GM12891 (cell line): ENCODE measurements around the gene TMEM131.

Experiments used
- DNase-seq: peaks from one replicate; pipeline ENCODE4 v3.0.0; 2011; ENCODE audit warnings: low spot score; ENCODE audit not compliant: insufficient read length
- FAIRE-seq: peaks from 2 replicates; lab custom pipeline; 2011; peaks lifted over from hg19 to GRCh38; lab: Jason Lieb, UNC
- PAX5 ChIP-seq: IDR thresholded peaks from 2 replicates; pipeline ENCODE4 v1.6.1; 2011; ENCODE audit warnings: low read length, moderate library complexity, mild to moderate bottlenecking; ENCODE audit not compliant: insufficient read depth, severe bottlenecking
- POLR2A ChIP-seq: IDR thresholded peaks from 2 replicates; pipeline ENCODE4 v1.6.1; 2011; ENCODE audit warnings: low read depth, low read length, control low read depth
- POLR2AphosphoS5 ChIP-seq: IDR thresholded peaks from 2 replicates; pipeline ENCODE4 v1.6.1; 2011; ENCODE audit warnings: low read depth, low read length, control low read depth
- POU2F2 ChIP-seq: IDR thresholded peaks from 2 replicates; pipeline ENCODE4 v1.6.1; 2011; ENCODE audit warnings: low read depth, mild to moderate bottlenecking, control low read depth, low read length, moderate library complexity
- SPI1 ChIP-seq: IDR thresholded peaks from 2 replicates; pipeline ENCODE4 v1.6.1; 2011; ENCODE audit warnings: low read depth, low read length, control low read depth
- TAF1 ChIP-seq: IDR thresholded peaks from 2 replicates; pipeline ENCODE4 v1.6.1; 2011; ENCODE audit warnings: low read depth, low read length, control low read depth

The TMEM131 gene

DNA sequence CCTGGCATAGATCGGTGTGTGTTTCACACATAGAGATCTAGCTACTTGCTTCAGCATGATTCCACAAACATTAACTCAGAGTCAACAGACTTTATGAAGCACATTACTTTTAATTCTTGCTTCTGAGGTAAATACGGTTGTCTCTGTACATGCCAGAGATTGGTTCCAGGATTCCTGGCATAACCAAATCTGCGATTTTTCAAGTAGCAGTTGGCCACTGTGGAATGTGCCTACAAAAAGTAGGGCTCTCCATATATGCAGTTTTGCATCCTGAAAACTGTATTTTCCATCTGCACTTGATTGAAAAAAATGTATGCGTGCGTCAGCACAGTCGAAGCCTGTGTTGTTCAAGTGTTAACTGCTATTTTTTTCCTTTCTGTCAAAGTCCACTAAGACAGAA, 197.3 kb downstream of the TMEM131 start:
- FAIRE-seq (no peak), DNase-seq (no peak)
- TF ChIP-seq SPI1 (no peak), POLR2AphosphoS5 (no peak), PAX5 (no peak), TAF1 (no peak), POU2F2 (no peak), POLR2A (no peak)

DNA sequence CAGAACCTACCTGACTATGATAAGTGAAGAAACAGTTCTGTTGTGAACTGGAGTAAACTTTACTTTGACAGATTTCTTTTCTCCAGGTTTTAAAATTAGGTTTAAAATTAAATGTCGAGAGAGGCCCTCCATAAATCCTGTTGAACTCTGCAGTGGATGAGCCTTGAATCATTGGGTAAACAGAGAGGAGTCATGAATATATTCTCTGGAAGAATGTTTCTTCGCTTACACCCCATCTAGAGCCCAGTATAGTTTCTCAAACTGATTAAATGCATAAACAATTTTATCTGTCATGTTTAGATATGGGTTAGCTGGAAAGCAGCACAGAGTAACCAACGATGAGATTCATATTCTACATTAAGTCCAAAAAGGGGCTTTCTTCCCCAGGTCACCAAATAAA, 198.4 kb downstream of the TMEM131 start:
- no peak for FAIRE-seq
- TF ChIP-seq TAF1, result no peak
- TF ChIP-seq PAX5, result no peak
- DNase-seq, result no peak

DNA sequence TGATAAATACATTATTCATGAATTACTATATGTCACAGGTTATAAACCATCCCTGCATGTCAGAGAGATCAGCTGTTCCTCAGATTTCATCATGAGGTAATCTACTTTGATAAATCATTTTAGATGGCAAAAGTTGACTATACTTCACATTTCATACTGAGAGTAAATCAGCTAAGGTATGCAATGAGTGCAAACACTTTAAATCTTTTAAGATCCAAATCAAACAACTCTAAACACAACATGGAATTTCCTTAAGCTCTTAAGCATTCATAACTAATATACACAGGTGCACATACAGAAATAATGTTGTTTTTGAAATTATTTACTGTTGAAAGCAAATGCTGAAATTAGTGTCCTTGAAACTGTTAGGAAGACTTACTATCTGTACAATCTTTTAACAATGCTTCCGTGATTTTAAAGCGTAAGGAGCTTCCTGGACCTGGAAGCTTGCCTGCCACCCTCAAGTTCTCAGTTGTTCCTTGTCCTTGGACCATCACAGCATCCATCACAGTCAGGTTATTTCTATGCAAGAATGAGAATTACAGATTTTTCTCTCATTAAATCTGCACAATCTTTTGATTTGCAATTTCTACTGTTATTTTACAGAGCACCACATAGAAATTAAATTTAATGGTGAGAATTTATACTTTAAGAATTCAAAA, 199.2 kb downstream of the TMEM131 start:
- FAIRE-seq (no peak), DNase-seq (no peak)
- TF ChIP-seq PAX5 (no peak), POU2F2 (no peak), POLR2A (no peak), TAF1 (no peak), SPI1 (no peak), POLR2AphosphoS5 (no peak)

DNA sequence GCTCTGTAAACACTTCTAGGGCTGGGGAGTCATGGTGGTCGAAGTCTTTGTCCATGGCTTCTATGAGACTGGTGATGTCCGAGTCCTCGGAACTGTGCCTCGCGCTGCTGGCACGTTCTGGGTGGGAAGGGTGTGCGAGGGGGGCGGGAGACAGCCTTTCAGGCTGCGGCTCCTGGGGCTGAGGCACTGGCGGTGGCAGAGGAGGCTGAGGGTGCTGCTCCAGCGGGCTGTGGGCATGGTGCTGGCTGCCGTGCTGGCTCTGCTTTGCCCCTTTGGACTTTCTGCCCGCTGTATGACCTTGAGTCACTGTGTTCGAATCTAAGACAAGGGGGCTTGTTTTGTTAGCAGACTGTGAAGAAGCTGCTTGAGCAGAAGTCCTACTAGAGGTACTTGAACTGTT, 203.3 kb downstream of the TMEM131 start:
- DNase-seq (no peak), FAIRE-seq (no peak)
- TF ChIP-seq POU2F2 (no peak), PAX5 (no peak), POLR2AphosphoS5 (no peak), TAF1 (no peak), SPI1 (no peak), POLR2A (no peak)

DNA sequence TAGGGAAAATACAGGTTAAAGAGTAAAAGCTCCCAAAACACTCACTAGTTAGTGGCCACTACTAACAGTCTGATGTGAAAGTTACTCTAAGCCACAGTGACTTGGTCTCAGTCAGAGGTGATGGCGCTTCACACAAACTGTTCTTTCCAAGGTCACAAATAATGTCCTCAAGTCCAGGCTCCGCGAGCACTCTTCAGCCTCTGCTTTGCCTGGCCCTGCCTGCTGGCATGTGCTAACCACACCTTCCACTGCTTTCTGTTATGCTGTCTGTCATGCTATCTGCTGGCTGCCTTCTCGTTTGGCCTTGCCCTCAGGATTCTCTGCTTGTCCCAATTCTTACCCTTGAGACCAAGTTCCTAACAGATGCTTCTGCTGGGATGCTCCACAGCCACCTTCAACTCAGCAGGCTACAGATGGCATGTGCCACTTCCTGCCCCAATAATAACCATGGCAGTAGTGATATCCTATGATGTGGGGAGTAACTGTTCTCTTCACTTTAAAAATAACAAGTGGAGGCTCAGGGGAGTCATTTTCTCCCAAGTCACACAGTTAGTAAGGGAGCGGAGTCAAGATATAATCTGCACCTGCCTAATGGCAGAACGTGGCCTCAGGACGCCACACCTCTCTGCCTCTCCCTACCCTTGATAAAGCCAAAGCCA, 206.6 kb downstream of the TMEM131 start:
- TF ChIP-seq TAF1 (no peak), SPI1 (no peak), POU2F2 (no peak), POLR2AphosphoS5 (no peak)
- DNase-seq (no peak), FAIRE-seq (no peak)

DNA sequence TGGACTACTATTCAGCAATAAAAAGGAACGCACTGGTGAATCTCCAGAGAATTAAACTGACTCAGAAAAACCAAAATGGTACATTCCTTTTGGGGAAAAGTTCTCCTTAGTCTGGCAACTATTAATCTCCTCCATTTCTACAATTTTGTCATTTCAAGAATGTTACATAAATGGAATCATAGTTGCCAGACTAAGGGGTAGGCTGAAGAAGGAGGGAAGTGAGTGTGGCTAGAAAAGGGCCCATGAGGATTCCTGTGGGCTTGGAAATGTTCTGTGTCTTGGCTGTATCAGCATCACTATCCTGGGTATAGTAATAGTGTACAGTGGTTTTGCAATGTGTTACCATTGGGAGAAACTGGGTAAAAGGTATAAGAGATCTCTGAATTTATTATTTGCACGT, 209.9 kb downstream of the TMEM131 start:
- TF ChIP-seq PAX5, result no peak
- TF ChIP-seq SPI1, result no peak
- no peak for TF ChIP-seq POLR2AphosphoS5
- TF ChIP-seq TAF1, result no peak
- TF ChIP-seq POU2F2, result no peak
- no peak for TF ChIP-seq POLR2A
- DNase-seq, result no peak
- FAIRE-seq, result no peak

DNA sequence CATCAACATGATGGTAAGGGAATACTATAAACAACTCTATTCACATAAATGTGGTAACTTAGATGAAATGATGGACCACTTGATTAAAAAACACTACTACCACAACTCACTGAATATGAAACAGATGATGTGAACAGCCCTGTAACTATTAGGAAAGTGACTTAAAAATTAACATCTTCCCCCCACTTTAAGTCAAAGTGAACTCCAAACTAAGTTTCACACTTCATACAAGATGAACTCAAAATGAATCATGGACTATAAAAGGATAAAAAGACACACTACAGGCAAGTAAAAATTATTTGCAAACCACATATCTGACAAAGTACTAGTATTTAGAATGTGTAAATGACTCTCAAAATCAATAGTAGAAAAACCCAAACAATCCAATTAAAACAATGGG, 210.8 kb downstream of the TMEM131 start:
- TF ChIP-seq PAX5 (no peak), POLR2A (no peak), TAF1 (no peak), POU2F2 (no peak), POLR2AphosphoS5 (no peak)
- FAIRE-seq (no peak), DNase-seq (no peak)

DNA sequence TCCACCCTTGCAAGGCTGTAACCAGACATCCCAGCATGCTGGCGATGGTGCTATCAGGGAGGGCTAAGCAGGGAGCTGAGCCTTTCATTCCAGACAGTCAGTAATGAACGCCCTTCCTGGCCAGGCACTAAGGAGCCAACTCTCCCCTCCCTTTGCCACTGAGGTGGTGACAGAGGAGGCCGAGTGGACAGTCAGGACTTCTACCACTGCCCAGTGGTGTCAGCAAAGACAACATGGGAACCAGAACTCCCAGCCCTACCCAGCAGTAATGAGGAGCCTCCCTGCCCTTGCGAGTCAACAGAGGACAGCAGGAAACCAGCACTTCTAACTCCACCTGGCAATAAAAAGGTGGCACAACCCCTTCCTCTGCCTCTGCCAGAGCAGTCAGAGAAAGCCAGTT, 213.8 kb downstream of the TMEM131 start:
- TF ChIP-seq POLR2A (no peak), POLR2AphosphoS5 (no peak), TAF1 (no peak), POU2F2 (no peak), PAX5 (no peak), SPI1 (no peak)
- FAIRE-seq (no peak), DNase-seq (no peak)

DNA sequence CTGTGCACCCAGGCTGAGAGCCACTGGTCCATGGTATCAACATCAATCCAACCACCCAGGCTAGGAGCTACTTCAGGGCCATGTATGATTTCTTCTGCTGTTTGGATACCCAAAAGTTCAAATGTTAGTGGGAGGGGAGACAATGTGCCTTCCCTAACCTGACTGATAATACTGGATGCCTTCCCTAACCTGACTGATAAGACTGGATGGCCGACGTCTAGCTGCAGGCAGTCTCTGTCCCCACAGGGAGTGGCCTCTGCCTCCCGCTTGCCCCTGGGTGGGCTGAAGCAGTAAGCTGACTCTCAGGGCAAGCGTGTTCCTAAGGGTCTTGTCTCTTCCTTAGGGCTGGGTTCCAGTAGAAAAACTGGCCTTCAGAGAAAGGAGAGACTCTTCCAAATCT, 216.6 kb downstream of the TMEM131 start:
- DNase-seq (no peak), FAIRE-seq (no peak)
- no peak for TF ChIP-seq POLR2A
- TF ChIP-seq TAF1, result no peak
- no peak for TF ChIP-seq SPI1
- TF ChIP-seq POU2F2, result no peak
- TF ChIP-seq POLR2AphosphoS5, result no peak
- TF ChIP-seq PAX5, result no peak

DNA sequence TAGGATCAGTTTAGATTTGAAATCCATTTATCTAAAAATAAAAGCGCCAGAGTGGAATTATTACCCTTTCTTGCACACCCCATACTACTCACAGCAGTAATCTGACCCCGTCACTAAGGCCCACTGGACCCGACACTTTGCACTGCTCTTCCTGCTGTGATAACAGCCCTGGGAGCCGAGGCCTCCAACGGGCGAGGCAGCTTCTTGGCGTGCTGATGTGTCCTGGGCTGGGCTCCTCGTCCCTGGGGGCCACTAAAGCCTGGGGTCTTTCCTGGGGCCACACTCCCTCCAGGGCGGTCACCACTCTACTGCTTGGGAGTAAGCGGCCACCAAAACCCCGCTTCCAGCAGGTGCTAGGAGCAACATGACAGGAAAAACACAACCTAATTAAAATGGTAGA, 220.7 kb downstream of the TMEM131 start:
- no peak for DNase-seq
- TF ChIP-seq POU2F2, result no peak
- TF ChIP-seq TAF1, result no peak
- TF ChIP-seq POLR2AphosphoS5, result no peak
- no peak for TF ChIP-seq SPI1
- no peak for TF ChIP-seq POLR2A
- no peak for TF ChIP-seq PAX5
- no peak for FAIRE-seq
